Transverse colon (tissue), 4 donors: ENCODE data around the gene AIP. TPM values are rescaled to one million over a fixed set of nuclear protein-coding genes. Genes with fewer than 3 reads are reported as not detected.
"Not testable (repeated sequence)": the region's sequence is repeated elsewhere in the genome, so short reads cannot be mapped to it uniquely, and the experiment has no call there.

Experiments used
- DNase-seq: peaks from one replicate; pipeline ENCODE4 v3.0.0-alpha.2; 2019
- H3K27ac ChIP-seq, 4 donors: fragments of 200-600 bp; sonication (generic); 2 replicates each; pipeline ENCODE4 v1.5.1; 2016 to 2018; ENCODE audit warnings: inconsistent platforms in 4 of 4
- H3K27me3 ChIP-seq: fragments of 200-600 bp; sonication (generic); 2 replicates; pipeline ENCODE4 v1.5.1; 2017; ENCODE audit warnings: inconsistent platforms
- H3K36me3 ChIP-seq, 4 donors: fragments of 200-600 bp; sonication (generic); 2 replicates each; pipeline ENCODE4 v1.5.1; 2017 to 2019; ENCODE audit warnings: inconsistent platforms in 4 of 4
- H3K4me1 ChIP-seq, 4 donors: fragments of 200-600 bp; sonication (generic); 2 replicates each; pipeline ENCODE4 v1.5.1; 2017 to 2020; ENCODE audit warnings: inconsistent platforms in 4 of 4
- H3K4me3 ChIP-seq, 4 donors: fragments of 200-600 bp; sonication (generic); 1 replicate in 1 of 4; 2 replicates in 3 of 4; pipeline versions ENCODE4 v1.5.1 to v1.6.1; 2017 to 2019; ENCODE audit warnings: inconsistent platforms in 4 of 4
- H3K9me3 ChIP-seq, 2 donors: fragments of 200-600 bp; sonication (generic); 2 replicates each; pipeline ENCODE4 v1.5.1; 2017 to 2019; ENCODE audit warnings: inconsistent platforms in 2 of 2
- CTCF ChIP-seq, 5 experiments: fragments of 200-600 bp in 3 of 5; fragments of 450-650 bp in 2 of 5; sonication (generic) in 3 of 5; IDR thresholded peaks; 1 replicate in 2 of 5; 2 replicates in 3 of 5; pipeline ENCODE4 v1.5.1; 2016 to 2017; ENCODE audit warnings: antibody characterized with exemption in 5 of 5, inconsistent platforms in 3 of 5, mild to moderate bottlenecking in 2 of 5, moderate library complexity in 1 of 5
- EP300 ChIP-seq: sonication (generic); formaldehyde crosslinking; IDR thresholded peaks from one replicate; pipeline ENCODE4 v1.6.1; 2017; ENCODE audit warnings: antibody characterized with exemption, low read depth
- POLR2A ChIP-seq: fragments of 450-650 bp; IDR thresholded peaks from one replicate; pipeline ENCODE4 v1.6.1; 2016; ENCODE audit warnings: antibody characterized with exemption, mild to moderate bottlenecking, moderate library complexity
- POLR2AphosphoS5 ChIP-seq, 3 donors: sonication (generic); formaldehyde crosslinking; IDR thresholded peaks; one replicate each; pipeline ENCODE4 v1.6.1; 2016; ENCODE audit warnings: antibody characterized with exemption in 3 of 3
- WGBS, 2 donors: methylation state at CpG; one replicate each; pipeline ENCODE4 v1.1.5; 2018; ENCODE audit warnings: low coverage in 1 of 2; 5-methylcytosine and 5-hydroxymethylcytosine counted together
- in situ Hi-C, 4 donors: fragments of 200-750 bp; cut with MboI; loops; one replicate each; pipeline versions ENCODE4 v1.15.0 to v1.15.1; 2017; ENCODE audit warnings: low sequenced_read_pairs in 3 of 4, low pct_ligation_motif_present in 1 of 4, low pct_unique_long_range_greater_than_20kb in 1 of 4
- intact Hi-C: fragments of 100-400 bp; cut with DNase I; formaldehyde crosslinking; loops from one replicate; pipeline ENCODE4 v1.15.1; 2023; ENCODE audit warnings: low total_unique reads
- total RNA-seq, 4 donors: library from RNA; depleted of rRNA; stranded (reverse); fragments of >200 nt; gene quantifications; one replicate each; pipeline ENCODE4 v1.1.0, GENCODE V29; 2016

The AIP gene
- total RNA-seq, 4 donors from 2014 or later: 32.9 to 71.5 (median 57.6) TPM

- no peak for TF ChIP-seq CTCF (IDR thresholded peaks at IDR 0.05)
- no peak for TF ChIP-seq POLR2A
- Histone ChIP-seq H3K36me3 (peaks cover 0 to 5% (median 0%) of the 10 kb centered on the region in 4 donors), H3K27ac (peak overlapping the region; percentile 82 to 90 (median 90)), H3K4me1 (peaks cover 15 to 32% (median 25%) of the 10 kb centered on the region in 4 donors), H3K9me3 (no peaks in the 10 kb centered on the region), H3K27me3 (no peaks in the 10 kb centered on the region), H3K4me3 (peak overlapping the region in 2 of 4 donors; percentile 40 to 62)
- intact Hi-C loops: loop anchor here (5.0 kb wide), 1 partner anchor 82 kb away; the partner anchor contains the start of genes PPP1CA and TBC1D10C
- DNase-seq: peak; percentile 11
- in situ Hi-C loops: loop anchor here in 2 of 4 donors (10.0 kb wide), 1 partner anchor 89 kb away; the partner anchor contains the start of gene RAD9A (in 2 of the 2)
- WGBS, 2 donors: 65 to 78% methylated on average over 11 to 16 of the region's 16 CpGs
Measured at GRCh38 chr11:67483831-67484665, 1.2 kb downstream of the AIP start.

DNA sequence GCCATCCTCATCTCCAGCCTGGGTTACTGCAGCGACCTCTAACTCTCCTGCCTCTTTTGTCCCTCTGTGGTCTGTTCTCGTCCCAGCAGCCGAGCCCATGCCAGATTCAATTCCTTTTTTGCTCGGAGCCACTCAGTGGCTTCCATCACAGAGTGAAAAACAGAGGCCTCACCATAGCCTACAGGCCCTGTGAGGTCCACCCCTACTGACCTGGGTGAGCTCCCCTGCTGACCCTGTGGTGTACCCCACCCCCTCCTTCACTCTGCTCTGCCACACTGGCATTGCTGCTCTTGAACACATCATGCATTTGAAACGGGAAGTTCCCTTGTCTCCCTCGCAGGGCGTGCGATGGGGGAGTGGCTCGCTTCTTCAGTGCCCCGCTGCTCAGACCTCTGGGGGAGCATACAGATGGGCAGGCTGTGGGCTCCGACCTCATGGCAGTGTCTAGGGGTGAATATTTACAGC is 2.1 kb downstream of the AIP start:
- intact Hi-C loops (loop anchor here (5.0 kb wide), 1 partner anchor 83 kb away; the partner anchor contains the start of genes PPP1CA and TBC1D10C), in situ Hi-C loops (loop anchor here in 2 of 4 donors (10.0 kb wide), 1 partner anchor 90 kb away; the partner anchor contains the start of gene RAD9A (in 2 of the 2))
- 65 to 74% methylated on average over 3 to 11 of the region's 11 CpGs for WGBS, 2 donors
- peak; percentile 57 for DNase-seq
- no peaks in the 10 kb centered on the region for H3K9me3 ChIP-seq
- peaks cover 15 to 36% (median 25%) of the 10 kb centered on the region in 4 donors for H3K4me1 ChIP-seq
- H3K27me3 ChIP-seq: no peaks in the 10 kb centered on the region
- no peak overlapping the region for H3K4me3 ChIP-seq
- TF ChIP-seq EP300 (no peak), CTCF (IDR thresholded peaks at IDR 0.05) (no peak), POLR2AphosphoS5 (IDR thresholded peaks at IDR 0.05) (no peak), POLR2A (no peak)
- peaks cover 0 to 5% (median 0%) of the 10 kb centered on the region in 4 donors for H3K36me3 ChIP-seq
- peak overlapping the region; percentile 37 to 90 (median 74) for H3K27ac ChIP-seq

DNA sequence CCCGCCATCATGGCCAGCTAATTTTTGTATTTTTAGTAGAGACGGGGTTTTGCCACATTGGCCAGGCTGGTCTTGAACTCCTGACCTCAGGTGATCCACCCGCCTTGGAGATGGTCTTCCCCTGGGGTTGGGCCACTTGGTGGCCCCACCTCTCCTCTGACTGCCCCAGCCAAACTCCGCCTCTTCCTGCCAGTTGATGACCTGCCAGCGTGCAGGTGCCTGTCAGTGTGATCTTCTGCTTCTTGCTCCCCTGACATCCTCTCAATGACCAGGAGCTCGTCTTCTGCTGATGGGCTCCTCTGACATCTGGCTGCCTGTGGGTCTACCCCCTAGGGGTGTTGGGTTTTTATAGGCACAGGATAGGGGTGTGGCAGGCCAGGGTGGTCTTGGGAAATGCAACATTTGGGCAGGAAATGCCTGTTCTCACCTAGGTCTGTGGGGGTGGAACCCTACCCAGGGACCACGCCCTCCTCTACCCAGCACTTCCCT is 3.1 kb downstream of the AIP start:
- H3K36me3 ChIP-seq, H3K4me3 ChIP-seq, intact Hi-C loops, H3K9me3 ChIP-seq, H3K27me3 ChIP-seq: not testable (repeated sequence)
- Histone ChIP-seq H3K4me1 (peaks cover 15 to 36% (median 25%) of the 10 kb centered on the region in 4 donors), H3K27ac (peak overlapping the region; percentile 37 to 90 (median 58))
- in situ Hi-C loops: loop anchor here in 2 of 4 donors (10.0 kb wide), 1 partner anchor 91 kb away; the partner anchor contains the start of gene RAD9A (in 2 of the 2)
- 80% methylated on average over 7 of the region's 7 CpGs; no CpG with 5 or more reads in 1 of the 2 donors for WGBS, 2 donors
- peak; percentile 59 for DNase-seq
- peak in 1 of 3 donors; percentile 46 for TF ChIP-seq POLR2AphosphoS5 (IDR thresholded peaks at IDR 0.05)

DNA sequence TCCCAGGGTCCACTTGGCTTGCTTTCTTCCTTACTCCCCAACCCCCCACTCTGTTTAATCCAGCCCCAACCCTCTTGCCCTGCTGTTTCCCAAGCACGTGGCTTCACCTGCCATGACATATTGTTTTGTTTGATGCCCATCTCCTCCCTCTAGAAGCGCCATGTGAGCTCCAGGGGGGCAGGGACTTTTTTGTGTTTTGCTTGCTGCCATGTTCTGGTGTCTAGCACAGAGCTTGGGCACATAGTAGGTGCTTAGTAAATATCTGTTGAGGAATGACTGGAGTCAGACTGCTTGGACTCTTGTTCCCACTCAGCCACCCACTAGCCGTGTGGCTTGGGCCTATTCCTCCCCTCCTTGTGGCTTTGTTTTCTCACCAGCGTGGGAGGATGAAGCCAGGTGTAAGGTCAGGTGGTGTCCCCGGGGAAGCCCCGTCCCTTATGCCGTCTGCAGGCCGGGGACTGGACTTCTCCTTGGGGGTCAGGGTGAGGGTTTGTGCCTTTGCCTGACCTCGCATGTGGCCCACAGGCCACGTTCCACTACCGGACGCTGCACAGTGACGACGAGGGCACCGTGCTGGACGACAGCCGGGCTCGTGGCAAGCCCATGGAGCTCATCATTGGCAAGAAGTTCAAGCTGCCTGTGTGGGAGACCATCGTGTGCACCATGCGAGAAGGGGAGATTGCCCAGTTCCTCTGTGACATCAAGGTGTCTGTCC is 3.8 kb downstream of the AIP start:
- in situ Hi-C loops: loop anchor here in 2 of 4 donors (10.0 kb wide), 1 partner anchor 92 kb away; the partner anchor contains the start of gene RAD9A (in 2 of the 2)
- peak overlapping the region in 3 of 4 donors; percentile 8 to 59 (median 57) for H3K27ac ChIP-seq
- TF ChIP-seq CTCF (IDR thresholded peaks at IDR 0.05): no peak
- no peak for TF ChIP-seq POLR2A
- no peak for TF ChIP-seq EP300
- no peak for TF ChIP-seq POLR2AphosphoS5 (IDR thresholded peaks at IDR 0.05)
- H3K4me3 ChIP-seq: no peak overlapping the region
- peaks cover 15 to 36% (median 25%) of the 10 kb centered on the region in 4 donors for H3K4me1 ChIP-seq
- H3K36me3 ChIP-seq: peaks cover 0 to 5% (median 2%) of the 10 kb centered on the region in 4 donors
- peak; percentile 60 for DNase-seq
- H3K9me3 ChIP-seq: no peaks in the 10 kb centered on the region
- intact Hi-C loops: no loop called here
- 69% methylated on average over 20 of the region's 20 CpGs; no CpG with 5 or more reads in 1 of the 2 donors for WGBS, 2 donors
- no peaks in the 10 kb centered on the region for H3K27me3 ChIP-seq
